GM12878 (cell line): ENCODE data around the gene TBC1D5. TPM values are rescaled to one million over a fixed set of nuclear protein-coding genes. Genes with fewer than 3 reads are reported as not detected.

ENCODE experiments used
- ATAC-seq: fragments of 200-7000 bp; cut with Tn5 transposase; 3 replicates; pipeline ENCODE4 v1.9.1; 2020; ENCODE audit warnings: mild to moderate bottlenecking, moderate library complexity
- BruUV-seq: library from RNA; stranded (reverse); fragments of 400-500 nt; replicated peaks from 2 replicates; lab custom pipeline; 2021; lab: Mats Ljungman, UMichigan
- CTCF ChIA-PET: fragments of 300-600 bp; sonication (Branson Sonifier 250); formaldehyde crosslinking; extraction: SDS; loops from one replicate; lab custom pipeline; 2021; ENCODE audit warnings: inconsistent platforms; lab: Yijun Ruan, JAX
- POLR2A ChIA-PET: fragments of 350-600 bp; formaldehyde crosslinking; extraction: SDS; loops from one replicate; lab custom pipeline; 2021; ENCODE audit warnings: inconsistent platforms; lab: Charles Lee
- RAD21 ChIA-PET: fragments of 300-600 bp; sonication (Branson Sonifier 250); formaldehyde crosslinking; loops from one replicate; lab custom pipeline; 2023; ENCODE audit warnings: antibody characterized with exemption; ENCODE audit not compliant: unreplicated experiment; lab: Charles Lee
- SMC1A ChIA-PET: fragments of 300-600 bp; sonication (Branson Sonifier 250); formaldehyde crosslinking; loops from one replicate; lab custom pipeline; 2023; ENCODE audit not compliant: unreplicated experiment, uncharacterized antibody; lab: Charles Lee
- DNase-seq: peaks from one replicate; pipeline ENCODE4 v3.0.0-alpha.2; 2011; ENCODE audit warnings: low read depth, low spot score
- FAIRE-seq: peaks from 3 replicates; lab custom pipeline; 2011; peaks lifted over from hg19 to GRCh38; lab: Jason Lieb, UNC
- H2AFZ ChIP-seq: 2 replicates; pipeline ENCODE4 v1.6.0; 2011; ENCODE audit warnings: low read depth, low read length, control low read depth; ENCODE audit not compliant: control insufficient read depth
- H3K27ac ChIP-seq: 2 replicates; pipeline ENCODE4 v1.5.1; 2011; ENCODE audit warnings: control low read depth; ENCODE audit not compliant: control insufficient read depth, insufficient read depth
- H3K27me3 ChIP-seq, 2 experiments: replicated peaks in 1 of 2; 2 replicates each; pipeline versions ENCODE4 v1.6.0 to v1.6.1; 2011; ENCODE audit warnings: low read length in 1 of 2; ENCODE audit not compliant: control insufficient read depth in 2 of 2, insufficient read depth in 2 of 2
- H3K36me3 ChIP-seq, 2 experiments: 2 replicates each; pipeline ENCODE4 v1.5.1; 2011; ENCODE audit warnings: low read length in 1 of 2; ENCODE audit not compliant: control insufficient read depth in 2 of 2, insufficient read depth in 2 of 2
- H3K4me1 ChIP-seq: 2 replicates; pipeline ENCODE4 v1.6.1; 2011; ENCODE audit warnings: mild to moderate bottlenecking, low read length, moderate library complexity, mixed read lengths; ENCODE audit not compliant: control insufficient read depth, insufficient read depth
- H3K4me2 ChIP-seq: 2 replicates; pipeline ENCODE4 v1.6.0; 2011; ENCODE audit warnings: control low read depth; ENCODE audit not compliant: control insufficient read depth, insufficient read depth
- H3K4me3 ChIP-seq: fragments of 200-600 bp; sonication (generic); 2 replicates; pipeline ENCODE4 v1.5.1; 2016
- H3K79me2 ChIP-seq: 2 replicates; pipeline ENCODE4 v1.6.0; 2011; ENCODE audit warnings: low read length; ENCODE audit not compliant: control insufficient read depth, insufficient read depth
- H3K9ac ChIP-seq: 2 replicates; pipeline ENCODE4 v1.8.0; 2011; ENCODE audit warnings: low read length, control low read depth, mixed read lengths; ENCODE audit not compliant: control insufficient read depth, insufficient read depth
- H3K9me3 ChIP-seq: replicated peaks from 3 replicates; pipeline ENCODE4 v1.5.1; 2011; ENCODE audit warnings: mild to moderate bottlenecking, low read length; ENCODE audit not compliant: control insufficient read depth, insufficient read depth
- H4K20me1 ChIP-seq: 2 replicates; pipeline ENCODE4 v1.6.0; 2011; ENCODE audit not compliant: control insufficient read depth, insufficient read depth
- BRCA1 ChIP-seq: IDR thresholded peaks from 2 replicates; pipeline ENCODE4 v1.6.1; 2011; ENCODE audit warnings: low read depth, low read length, improper control_type of control experiment
- KLF5 ChIP-seq: fragments of 450-650 bp; IDR thresholded peaks from 2 replicates; pipeline ENCODE4 v1.6.1; 2014; ENCODE audit warnings: mild to moderate bottlenecking; ENCODE audit not compliant: partially characterized antibody
- MTA2 ChIP-seq: fragments of 450-650 bp; IDR thresholded peaks from 2 replicates; pipeline ENCODE4 v1.6.1; 2016; ENCODE audit warnings: low read depth, mild to moderate bottlenecking, moderate library complexity
- NFYA ChIP-seq: IDR thresholded peaks from 2 replicates; pipeline ENCODE4 v1.6.1; 2011; ENCODE audit warnings: low read depth, mild to moderate bottlenecking, low read length, improper control_type of control experiment, borderline replicate concordance
- POLR2A ChIP-seq: IDR thresholded peaks from 2 replicates; pipeline ENCODE4 v1.6.1; 2011; ENCODE audit warnings: low read depth, mild to moderate bottlenecking, low read length
- RCOR1 ChIP-seq: conservative IDR thresholded peaks from 2 replicates; pipeline ENCODE4 v1.6.1; 2012; ENCODE audit warnings: low read depth, low read length, improper control_type of control experiment
- SMARCA5 ChIP-seq: fragments of 450-650 bp; IDR thresholded peaks from 2 replicates; pipeline ENCODE4 v1.6.1; 2017; ENCODE audit warnings: mild to moderate bottlenecking
- TARDBP ChIP-seq: IDR thresholded peaks from 2 replicates; pipeline ENCODE4 v1.6.1; 2016; ENCODE audit warnings: borderline replicate concordance
- TCF7 ChIP-seq: IDR thresholded peaks from 2 replicates; pipeline ENCODE4 v1.6.1; 2014; ENCODE audit warnings: antibody characterized with exemption, borderline replicate concordance
- WGBS: methylation state at CpG from one replicate; pipeline ENCODE4 v1.1.6; 2016; ENCODE audit warnings: low lambda C conversion rate; ENCODE audit not compliant: insufficient replicate concordance, insufficient coverage; ENCODE audit errors: missing lambda C conversion rate; 5-methylcytosine and 5-hydroxymethylcytosine counted together
- in situ Hi-C: fragments of 300-500 bp; cut with MboI; formaldehyde crosslinking; loops from 9 replicates; pipeline ENCODE4 v1.14.3; 2018; ENCODE audit warnings: mixed read lengths
- intact Hi-C: fragments of 100-400 bp; cut with micrococcal nuclease; formaldehyde crosslinking; loops from one replicate; pipeline ENCODE4 v1.14.2; 2022; ENCODE audit not compliant: unreplicated experiment
- polyA plus RNA-seq, 11 experiments: library from polyadenylated mRNA; depleted of rRNA in 4 of 11; unstranded in 6 of 11; stranded (reverse) in 5 of 11; fragments of >200 nt; fragmentation: Nextera tagmentation in 4 of 11; fragmentation: Illumina TruSeq in 1 of 11; extraction: Ambion mirVana in 4 of 11; extraction: Trizol in 1 of 11; gene quantifications; 1 replicate in 1 of 11; 2 replicates in 10 of 11; pipeline versions ENCODE4 v1.2.1 to v1.2.3, GENCODE V29; 2011 to 2016; ENCODE audit warnings: inconsistent platforms in 2 of 11, missing spikeins in 2 of 11, low read depth in 1 of 11
- total RNA-seq, 4 experiments: library from RNA; depleted of rRNA in 3 of 4; stranded (reverse); fragments of >200 nt in 3 of 4; fragmentation: Illumina TruSeq in 1 of 4; extraction: Trizol in 1 of 4; gene quantifications; 2 replicates each; pipeline versions ENCODE4 v1.2.1 to v1.2.3, GENCODE V29; 2013 to 2021

TBC1D5 gene
- total and polyA plus RNA-seq, 10 of the 15 experiments (the other 5 are each of a cell fraction or from before 2014, with no cell fraction given), result 5.5 to 61.0 (median 43.8) TPM

DNA sequence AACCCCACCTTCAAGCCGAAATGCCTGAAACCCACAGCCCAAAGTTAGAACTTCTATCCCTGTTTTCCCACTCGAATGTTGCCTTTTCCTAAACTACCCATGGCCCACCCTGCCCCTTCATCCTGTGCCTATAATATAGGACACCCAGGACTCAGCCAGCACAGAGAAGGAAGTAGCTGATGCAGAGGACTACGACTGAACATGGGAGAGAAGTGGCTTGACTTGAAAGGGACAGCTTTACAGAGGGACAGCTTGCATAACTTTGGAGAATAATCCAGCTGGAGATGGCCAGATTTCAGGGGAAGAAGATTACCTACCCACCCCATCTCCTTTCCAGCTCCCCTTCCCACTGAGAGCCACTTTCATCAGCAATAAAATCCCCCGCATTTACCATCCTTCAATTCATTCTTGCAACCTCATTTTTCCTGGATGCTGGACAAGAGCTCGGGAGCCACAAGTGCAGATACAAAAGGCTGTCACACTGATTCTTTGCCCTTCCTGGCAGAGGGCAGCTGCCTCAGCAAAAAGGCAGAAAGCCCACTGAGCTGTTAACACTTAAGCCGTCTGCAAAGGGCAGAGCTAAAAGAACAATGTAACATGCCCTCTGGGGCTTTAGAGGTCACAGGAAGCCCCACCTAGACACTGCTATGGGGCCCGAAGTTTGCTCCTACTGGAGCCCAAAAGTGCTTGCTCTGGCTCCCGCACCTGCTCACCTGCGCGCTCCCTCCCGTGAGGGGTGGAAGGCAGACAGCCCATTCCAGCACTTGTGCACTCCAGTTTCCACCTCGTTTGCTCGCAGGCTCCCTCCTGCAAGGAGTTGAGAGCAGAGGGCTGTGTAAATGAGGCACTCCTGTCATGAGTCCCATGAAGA lies 224.0 kb downstream of the TBC1D5 start:
- Histone ChIP-seq H3K4me3 (no peak overlapping the region), H2AFZ (no peak overlapping the region), H3K4me2 (no peak overlapping the region), H3K9me3 (no peaks in the 10 kb centered on the region), H3K27me3 (no peaks in the 10 kb centered on the region)
- DNase-seq (no peak), FAIRE-seq (no peak)
- intact Hi-C loops, result no loop called here
- in situ Hi-C loops, result no loop called here
- CTCF ChIA-PET, result interaction anchor here (0.7 to 2.0 kb wide), 3 partner anchors 84 to 323 kb away, joined by 3 to 6 read pairs (median 3); no protein-coding TSS in a partner anchor
- no peak for TF ChIP-seq RCOR1
- no peak for TF ChIP-seq NFYA
- no peak for TF ChIP-seq SMARCA5
- TF ChIP-seq, all 136 proteins: peak for 0
- ChIA-PET SMC1A (no interaction called here), POLR2A (no interaction called here), RAD21 (no interaction called here)
- WGBS, result 83% methylated on average over 13 of the region's 13 CpGs
- H3K4me1 ChIP-seq, result no peaks in the 10 kb centered on the region
- ATAC-seq, result no peak
- peaks cover 0 to 2% of the 10 kb centered on the region in 2 experiments; a peak in 2 of 4 replicates for H3K36me3 ChIP-seq
- no TSS peak for BruUV-seq
- H4K20me1 ChIP-seq, result no peaks in the 10 kb centered on the region
- no peaks in the 10 kb centered on the region; the same call in 1 of the 2 replicates for H3K79me2 ChIP-seq
- H3K27ac ChIP-seq, result no peak overlapping the region
- H3K9ac ChIP-seq, result no peak overlapping the region

DNA sequence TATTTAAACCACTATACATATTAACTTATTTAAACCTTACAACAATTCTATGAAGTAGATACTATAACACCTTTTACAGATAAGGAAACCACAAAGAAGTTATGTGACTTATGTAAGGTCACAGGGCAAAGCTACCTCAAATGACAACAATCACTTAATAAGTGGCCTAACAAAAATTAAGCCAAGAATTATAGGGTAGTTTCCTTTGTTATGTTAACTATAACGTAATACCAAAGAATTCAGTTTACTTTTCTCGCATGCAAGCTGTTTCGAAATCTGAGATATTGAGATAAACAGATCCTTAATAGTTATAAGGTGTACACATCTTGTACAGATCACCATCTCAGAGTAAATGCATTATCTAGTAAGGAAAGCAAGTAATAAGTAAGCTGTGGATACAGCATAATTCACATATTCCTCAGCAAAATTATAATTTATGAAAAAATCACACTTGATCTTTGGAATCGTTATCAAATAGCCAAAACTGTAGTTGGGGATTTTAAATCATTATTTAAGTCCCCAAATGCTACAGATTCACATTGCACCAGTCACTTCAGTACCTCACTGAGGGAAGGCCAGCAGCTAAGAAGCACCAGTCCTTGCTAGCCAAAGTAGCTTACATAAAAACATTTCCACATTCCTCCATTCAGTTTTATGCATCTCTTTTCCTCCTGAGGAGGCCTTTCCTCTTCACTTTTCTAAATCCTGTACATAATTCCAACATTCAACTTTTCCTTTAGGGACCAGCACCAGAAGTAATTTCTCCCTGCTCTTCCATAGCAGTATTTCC lies 226.8 kb downstream of the TBC1D5 start:
- Histone ChIP-seq H3K4me2 (no peak overlapping the region), H3K36me3 (peaks cover 0 to 2% of the 10 kb centered on the region in 2 experiments; a peak in 2 of 4 replicates), H3K27ac (no peak overlapping the region), H3K4me3 (no peak overlapping the region), H3K79me2 (no peaks in the 10 kb centered on the region; the same call in none of the 2 replicates), H4K20me1 (no peaks in the 10 kb centered on the region), H3K4me1 (no peaks in the 10 kb centered on the region), H3K27me3 (no peaks in the 10 kb centered on the region), H3K9ac (no peak overlapping the region), H2AFZ (no peak overlapping the region)
- ATAC-seq (peak; percentile 38; the same call in 1 of the 3 replicates), DNase-seq (no peak)
- in situ Hi-C loops, result no loop called here
- ChIA-PET POLR2A (no interaction called here), SMC1A (interaction anchor here (0.6 to 1.5 kb wide), 7 partner anchors 18 to 327 kb away, joined by 3 to 5 read pairs (median 3); partner anchors contain the start of gene TBC1D5), RAD21 (no interaction called here), CTCF (interaction anchor here (1.0 to 2.0 kb wide), 4 partner anchors 9 to 325 kb away, joined by 3 to 5 read pairs (median 4); no protein-coding TSS in a partner anchor)
- BruUV-seq, result no TSS peak
- intact Hi-C loops, result no loop called here
- TF ChIP-seq POLR2A (no peak), KLF5 (no peak), TCF7 (no peak), BRCA1 (no peak), TARDBP (no peak), MTA2 (no peak)
- TF ChIP-seq, all 136 proteins: peak for 0
- H3K9me3 ChIP-seq, result no peaks in the 10 kb centered on the region
- no peak for FAIRE-seq
- 98% methylated on average over 4 of the region's 4 CpGs for WGBS
